DND-41 (cell line): Measurements from ENCODE around the gene KRT36.

Experiments used
- CTCF ChIP-seq: IDR thresholded peaks from 2 replicates; pipeline ENCODE4 v1.5.1; 2012; ENCODE audit warnings: borderline replicate concordance, low read length, moderate library complexity, mild to moderate bottlenecking; ENCODE audit not compliant: poor library complexity, severe bottlenecking; ENCODE audit errors: extremely low read depth
- EZH2 ChIP-seq: IDR thresholded peaks from 3 replicates; pipeline ENCODE4 v1.6.1; 2012; ENCODE audit warnings: borderline replicate concordance, low read depth, mild to moderate bottlenecking, moderate library complexity, low read length, inconsistent platforms; ENCODE audit not compliant: severe bottlenecking

GRCh38 chr17:41523225-41523593, 33.5 kb upstream of the KRT36 start:
- TF ChIP-seq CTCF = no peak
- TF ChIP-seq EZH2 = no peak
